ENCODE data around the gene GAS2.

Gene GAS2

GRCh38 chr11:22702031-22702430, 35.6 kb downstream of the GAS2 start:
- H3K4me3 ChIP-seq (ENCODE audit: low read depth, low read length), result no peak overlapping the region
- no peaks in the 10 kb centered on the region for H3K36me3 ChIP-seq (ENCODE audit: control insufficient read depth, insufficient read depth, low read length)
- no peak overlapping the region for H3K27ac ChIP-seq (ENCODE audit: low read depth, low read length)
- H3K9me3 ChIP-seq (ENCODE audit: control insufficient read depth, insufficient read depth, low read length), result no peaks in the 10 kb centered on the region
- H3K9ac ChIP-seq (ENCODE audit: low read depth, low read length), result no peak overlapping the region
- H3K4me1 ChIP-seq (ENCODE audit: control insufficient read depth, insufficient read depth, low read length), result peaks cover 17% of the 10 kb centered on the region; the same call in 1 of the 2 replicates
- no peaks in the 10 kb centered on the region for H3K27me3 ChIP-seq (ENCODE audit: control insufficient read depth, insufficient read depth, low read length)

GRCh38 chr11:22703040-22703439, 36.6 kb downstream of the GAS2 start:
- no peaks in the 10 kb centered on the region for H3K27me3 ChIP-seq (ENCODE audit: control insufficient read depth, insufficient read depth, low read length)
- H3K36me3 ChIP-seq (ENCODE audit: control insufficient read depth, insufficient read depth, low read length), result no peaks in the 10 kb centered on the region
- H3K4me3 ChIP-seq (ENCODE audit: low read depth, low read length), result peak overlapping the region; percentile 34; the same call in 1 of the 2 replicates
- H3K4me1 ChIP-seq (ENCODE audit: control insufficient read depth, insufficient read depth, low read length), result peaks cover 17% of the 10 kb centered on the region; the same call in 1 of the 2 replicates
- no peaks in the 10 kb centered on the region for H3K9me3 ChIP-seq (ENCODE audit: control insufficient read depth, insufficient read depth, low read length)
- H3K27ac ChIP-seq (ENCODE audit: low read depth, low read length), result peak overlapping the region; percentile 18
- no peak overlapping the region; the same call in 1 of the 2 replicates for H3K9ac ChIP-seq (ENCODE audit: low read depth, low read length)

GRCh38 chr11:22703591-22703990, 37.2 kb downstream of the GAS2 start:
- Histone ChIP-seq H3K36me3 (ENCODE audit: control insufficient read depth, insufficient read depth, low read length) (no peaks in the 10 kb centered on the region), H3K4me1 (ENCODE audit: control insufficient read depth, insufficient read depth, low read length) (peaks cover 17% of the 10 kb centered on the region; the same call in 1 of the 2 replicates), H3K4me3 (ENCODE audit: low read depth, low read length) (peak overlapping the region; percentile 34; the same call in 1 of the 2 replicates), H3K9me3 (ENCODE audit: control insufficient read depth, insufficient read depth, low read length) (no peaks in the 10 kb centered on the region), H3K27me3 (ENCODE audit: control insufficient read depth, insufficient read depth, low read length) (no peaks in the 10 kb centered on the region), H3K27ac (ENCODE audit: low read depth, low read length) (no peak overlapping the region), H3K9ac (ENCODE audit: low read depth, low read length) (no peak overlapping the region)

GRCh38 chr11:22707119-22707899, 40.9 kb downstream of the GAS2 start:
- Histone ChIP-seq H3K4me1 (ENCODE audit: control insufficient read depth, insufficient read depth, low read length) (peaks cover 17% of the 10 kb centered on the region; the same call in 1 of the 2 replicates), H3K4me3 (ENCODE audit: low read depth, low read length) (no peak overlapping the region), H3K27me3 (ENCODE audit: control insufficient read depth, insufficient read depth, low read length) (no peaks in the 10 kb centered on the region), H3K36me3 (ENCODE audit: control insufficient read depth, insufficient read depth, low read length) (no peaks in the 10 kb centered on the region), H3K27ac (ENCODE audit: low read depth, low read length) (no peak overlapping the region), H3K9me3 (ENCODE audit: control insufficient read depth, insufficient read depth, low read length) (no peaks in the 10 kb centered on the region), H3K9ac (ENCODE audit: low read depth, low read length) (no peak overlapping the region)

GRCh38 chr11:22711071-22711770, 44.8 kb downstream of the GAS2 start:
- Histone ChIP-seq H3K36me3 (ENCODE audit: control insufficient read depth, insufficient read depth, low read length) (no peaks in the 10 kb centered on the region), H3K9ac (ENCODE audit: low read depth, low read length) (no peak overlapping the region), H3K4me3 (ENCODE audit: low read depth, low read length) (no peak overlapping the region), H3K27me3 (ENCODE audit: control insufficient read depth, insufficient read depth, low read length) (no peaks in the 10 kb centered on the region), H3K4me1 (ENCODE audit: control insufficient read depth, insufficient read depth, low read length) (no peaks in the 10 kb centered on the region), H3K27ac (ENCODE audit: low read depth, low read length) (no peak overlapping the region), H3K9me3 (ENCODE audit: control insufficient read depth, insufficient read depth, low read length) (no peaks in the 10 kb centered on the region)

- no peaks in the 10 kb centered on the region for H3K9me3 ChIP-seq (ENCODE audit: control insufficient read depth, insufficient read depth, low read length)
- no peaks in the 10 kb centered on the region for H3K4me1 ChIP-seq (ENCODE audit: control insufficient read depth, insufficient read depth, low read length)
- H3K4me3 ChIP-seq (ENCODE audit: low read depth, low read length), result no peak overlapping the region
- H3K9ac ChIP-seq (ENCODE audit: low read depth, low read length), result no peak overlapping the region
- H3K27me3 ChIP-seq (ENCODE audit: control insufficient read depth, insufficient read depth, low read length), result no peaks in the 10 kb centered on the region
- H3K27ac ChIP-seq (ENCODE audit: low read depth, low read length), result no peak overlapping the region
- no peaks in the 10 kb centered on the region for H3K36me3 ChIP-seq (ENCODE audit: control insufficient read depth, insufficient read depth, low read length)
Observed at GRCh38 chr11:22711880-22712279, 45.5 kb downstream of the GAS2 start.

- Histone ChIP-seq H3K4me3 (ENCODE audit: low read depth, low read length) (no peak overlapping the region), H3K4me1 (ENCODE audit: control insufficient read depth, insufficient read depth, low read length) (no peaks in the 10 kb centered on the region), H3K36me3 (ENCODE audit: control insufficient read depth, insufficient read depth, low read length) (no peaks in the 10 kb centered on the region), H3K27me3 (ENCODE audit: control insufficient read depth, insufficient read depth, low read length) (no peaks in the 10 kb centered on the region), H3K9ac (ENCODE audit: low read depth, low read length) (no peak overlapping the region), H3K9me3 (ENCODE audit: control insufficient read depth, insufficient read depth, low read length) (no peaks in the 10 kb centered on the region), H3K27ac (ENCODE audit: low read depth, low read length) (no peak overlapping the region)
Observed at GRCh38 chr11:22713336-22713735, 46.9 kb downstream of the GAS2 start.

GRCh38 chr11:22715971-22716370, 49.6 kb downstream of the GAS2 start:
- H3K27me3 ChIP-seq (ENCODE audit: control insufficient read depth, insufficient read depth, low read length), result no peaks in the 10 kb centered on the region
- no peaks in the 10 kb centered on the region for H3K4me1 ChIP-seq (ENCODE audit: control insufficient read depth, insufficient read depth, low read length)
- no peaks in the 10 kb centered on the region for H3K9me3 ChIP-seq (ENCODE audit: control insufficient read depth, insufficient read depth, low read length)
- no peak overlapping the region for H3K9ac ChIP-seq (ENCODE audit: low read depth, low read length)
- no peak overlapping the region for H3K27ac ChIP-seq (ENCODE audit: low read depth, low read length)
- H3K4me3 ChIP-seq (ENCODE audit: low read depth, low read length), result no peak overlapping the region
- H3K36me3 ChIP-seq (ENCODE audit: control insufficient read depth, insufficient read depth, low read length), result no peaks in the 10 kb centered on the region

- no peak overlapping the region for H3K4me3 ChIP-seq (ENCODE audit: low read depth, low read length)
- no peak overlapping the region for H3K9ac ChIP-seq (ENCODE audit: low read depth, low read length)
- no peaks in the 10 kb centered on the region for H3K27me3 ChIP-seq (ENCODE audit: control insufficient read depth, insufficient read depth, low read length)
- H3K27ac ChIP-seq (ENCODE audit: low read depth, low read length), result no peak overlapping the region
- no peaks in the 10 kb centered on the region for H3K36me3 ChIP-seq (ENCODE audit: control insufficient read depth, insufficient read depth, low read length)
- H3K9me3 ChIP-seq (ENCODE audit: control insufficient read depth, insufficient read depth, low read length), result no peaks in the 10 kb centered on the region
- no peaks in the 10 kb centered on the region for H3K4me1 ChIP-seq (ENCODE audit: control insufficient read depth, insufficient read depth, low read length)
Observed at GRCh38 chr11:22720457-22720856, 54.0 kb downstream of the GAS2 start.

GRCh38 chr11:22723274-22723673, 56.9 kb downstream of the GAS2 start:
- no peak overlapping the region for H3K9ac ChIP-seq (ENCODE audit: low read depth, low read length)
- no peaks in the 10 kb centered on the region for H3K27me3 ChIP-seq (ENCODE audit: control insufficient read depth, insufficient read depth, low read length)
- no peaks in the 10 kb centered on the region for H3K9me3 ChIP-seq (ENCODE audit: control insufficient read depth, insufficient read depth, low read length)

GRCh38 chr11:22725079-22725478, 58.7 kb downstream of the GAS2 start:
- Histone ChIP-seq H3K4me1 (ENCODE audit: control insufficient read depth, insufficient read depth, low read length) (no peaks in the 10 kb centered on the region), H3K27ac (ENCODE audit: low read depth, low read length) (no peak overlapping the region), H3K36me3 (ENCODE audit: control insufficient read depth, insufficient read depth, low read length) (no peaks in the 10 kb centered on the region), H3K4me3 (ENCODE audit: low read depth, low read length) (no peak overlapping the region), H3K9me3 (ENCODE audit: control insufficient read depth, insufficient read depth, low read length) (no peaks in the 10 kb centered on the region), H3K27me3 (ENCODE audit: control insufficient read depth, insufficient read depth, low read length) (no peaks in the 10 kb centered on the region), H3K9ac (ENCODE audit: low read depth, low read length) (no peak overlapping the region)

More at GRCh38 chr11:22723274-22723673, 56.9 kb downstream of the GAS2 start:
- Histone ChIP-seq H3K4me1 (ENCODE audit: control insufficient read depth, insufficient read depth, low read length) (no peaks in the 10 kb centered on the region), H3K4me3 (ENCODE audit: low read depth, low read length) (no peak overlapping the region), H3K36me3 (ENCODE audit: control insufficient read depth, insufficient read depth, low read length) (no peaks in the 10 kb centered on the region), H3K27ac (ENCODE audit: low read depth, low read length) (no peak overlapping the region)
